Gastrocnemius medialis (tissue), 4 donors: ENCODE data around the gene PARD3B. TPM values are rescaled to one million over a fixed set of nuclear protein-coding genes. Genes with fewer than 3 reads are reported as not detected.

Source experiments
- ATAC-seq, 2 donors: fragments of 150-250 bp; one replicate each; pipeline ENCODE4 v1.9.1; 2016
- DNase-seq, 2 donors: peaks; one replicate each; pipeline ENCODE4 v3.0.0-alpha.2; 2019
- H3K27ac ChIP-seq, 4 donors: fragments of 200-600 bp; sonication (generic); 1 replicate in 1 of 4; 2 replicates in 3 of 4; pipeline ENCODE4 v1.5.1; 2016 to 2018; ENCODE audit warnings: mild to moderate bottlenecking in 2 of 4, moderate library complexity in 1 of 4
- H3K27me3 ChIP-seq, 3 donors: fragments of 200-600 bp; sonication (generic) in 2 of 3; 1 replicate in 1 of 3; 2 replicates in 2 of 3; pipeline versions ENCODE4 v1.5.1 to v1.6.0; 2016 to 2019; ENCODE audit warnings: mild to moderate bottlenecking in 1 of 3, moderate library complexity in 1 of 3
- H3K36me3 ChIP-seq, 2 donors: fragments of 200-600 bp; sonication (generic) in 1 of 2; one replicate each; pipeline ENCODE4 v1.5.1; 2017 to 2018
- H3K4me1 ChIP-seq, 2 donors: fragments of 200-600 bp; sonication (generic) in 1 of 2; one replicate each; pipeline ENCODE4 v1.5.1; 2016 to 2017; ENCODE audit warnings: mild to moderate bottlenecking in 2 of 2
- H3K4me3 ChIP-seq, 4 donors: fragments of 200-600 bp; sonication (generic) in 3 of 4; 1 replicate in 1 of 4; 2 replicates in 3 of 4; pipeline ENCODE4 v1.5.1; 2016 to 2019; ENCODE audit warnings: mild to moderate bottlenecking in 2 of 4
- H3K9me3 ChIP-seq, 3 donors: fragments of 200-600 bp; sonication (generic) in 2 of 3; 1 replicate in 1 of 3; 2 replicates in 2 of 3; pipeline ENCODE4 v1.5.1; 2016 to 2019
- CTCF ChIP-seq, 5 experiments: fragments of 450-650 bp in 3 of 5; fragments of 200-600 bp in 2 of 5; sonication (generic) in 2 of 5; IDR thresholded peaks in 4 of 5; conservative IDR thresholded peaks in 1 of 5; 1 replicate in 4 of 5; 2 replicates in 1 of 5; pipeline ENCODE4 v1.5.1; 2016 to 2019; ENCODE audit warnings: antibody characterized with exemption in 5 of 5, mild to moderate bottlenecking in 3 of 5, moderate library complexity in 3 of 5
- POLR2A ChIP-seq, 2 donors: fragments of 450-650 bp; IDR thresholded peaks; one replicate each; pipeline ENCODE4 v1.6.1; 2017; ENCODE audit warnings: antibody characterized with exemption in 2 of 2, mild to moderate bottlenecking in 2 of 2, moderate library complexity in 2 of 2
- in situ Hi-C, 4 donors: fragments of 200-750 bp; cut with MboI; loops; one replicate each; pipeline versions ENCODE4 v1.15.0 to v1.8.0; 2017; ENCODE audit warnings: low sequenced_read_pairs in 4 of 4
- intact Hi-C: fragments of 100-400 bp; cut with DNase I; formaldehyde crosslinking; loops from one replicate; pipeline ENCODE4 v1.15.1; 2023; ENCODE audit warnings: low total_unique reads
- total RNA-seq, 4 donors: library from RNA; depleted of rRNA; stranded (reverse); fragments of >200 nt; gene quantifications; one replicate each; pipeline versions ENCODE4 v1.1.0 to v1.2.3, GENCODE V29; 2016

The PARD3B gene
- total RNA-seq, 4 donors from 2014 or later, result 2.2 to 15.5 (median 4.6) TPM

GRCh38 chr2:205017381-205017780 is 472.1 kb downstream of the PARD3B start:
- intact Hi-C loops (no loop called here), in situ Hi-C loops (no loop called here)
- no peak for DNase-seq
- no peak for TF ChIP-seq POLR2A (IDR thresholded peaks at IDR 0.05)
- TF ChIP-seq CTCF (IDR thresholded peaks at IDR 0.05 in 4 of 5, conservative IDR thresholded peaks at IDR 0.05 in 1 of 5), result no peak
- no peak overlapping the region for H3K4me3 ChIP-seq
- no peak for ATAC-seq
- H3K9me3 ChIP-seq, result no peaks in the 10 kb centered on the region
- no peak overlapping the region for H3K27ac ChIP-seq
- H3K36me3 ChIP-seq, result no peaks in the 10 kb centered on the region
- H3K4me1 ChIP-seq, result no peaks in the 10 kb centered on the region
- no peaks in the 10 kb centered on the region for H3K27me3 ChIP-seq

GRCh38 chr2:205017912-205018311 is 472.6 kb downstream of the PARD3B start:
- Histone ChIP-seq H3K4me1 (no peaks in the 10 kb centered on the region), H3K9me3 (no peaks in the 10 kb centered on the region), H3K27me3 (no peaks in the 10 kb centered on the region), H3K27ac (no peak overlapping the region), H3K36me3 (no peaks in the 10 kb centered on the region), H3K4me3 (no peak overlapping the region)
- TF ChIP-seq POLR2A (IDR thresholded peaks at IDR 0.05) (no peak), CTCF (IDR thresholded peaks at IDR 0.05 in 4 of 5, conservative IDR thresholded peaks at IDR 0.05 in 1 of 5) (no peak)
- in situ Hi-C loops, result no loop called here
- ATAC-seq, result no peak
- DNase-seq, result no peak
- intact Hi-C loops, result no loop called here

- ATAC-seq, result no peak
- no peak for TF ChIP-seq POLR2A (IDR thresholded peaks at IDR 0.05)
- TF ChIP-seq CTCF (IDR thresholded peaks at IDR 0.05 in 4 of 5, conservative IDR thresholded peaks at IDR 0.05 in 1 of 5), result no peak
- in situ Hi-C loops, result no loop called here
These were observed 475.4 kb downstream of the PARD3B start for GRCh38 chr2:205020673-205021072.

GRCh38 chr2:205022841-205023240 is 477.6 kb downstream of the PARD3B start:
- no peaks in the 10 kb centered on the region for H3K36me3 ChIP-seq
- no peaks in the 10 kb centered on the region for H3K9me3 ChIP-seq
- no peaks in the 10 kb centered on the region for H3K27me3 ChIP-seq
- no peak overlapping the region for H3K4me3 ChIP-seq
- no peak for TF ChIP-seq POLR2A (IDR thresholded peaks at IDR 0.05)
- TF ChIP-seq CTCF (IDR thresholded peaks at IDR 0.05 in 4 of 5, conservative IDR thresholded peaks at IDR 0.05 in 1 of 5), result no peak
- in situ Hi-C loops (no loop called here), intact Hi-C loops (no loop called here)
- ATAC-seq (no peak), DNase-seq (no peak)
- H3K4me1 ChIP-seq, result peaks cover 6 to 14% of the 10 kb centered on the region in 2 donors
- no peak overlapping the region for H3K27ac ChIP-seq

More at GRCh38 chr2:205020673-205021072, 475.4 kb downstream of the PARD3B start:
- Histone ChIP-seq H3K27me3 (no peaks in the 10 kb centered on the region), H3K4me3 (no peak overlapping the region), H3K27ac (no peak overlapping the region), H3K4me1 (peaks cover 5 to 10% of the 10 kb centered on the region in 2 donors), H3K9me3 (no peaks in the 10 kb centered on the region), H3K36me3 (no peaks in the 10 kb centered on the region)
- DNase-seq, result no peak
- intact Hi-C loops, result no loop called here
